SHP77 (cell line): ENCODE data around the gene ANAPC5.
"Not testable (repeated sequence)": the region's sequence is repeated elsewhere in the genome, so short reads cannot be mapped to it uniquely, and the experiment has no call there.

ENCODE experiments used
- DNase-seq, 2 experiments: peaks; one replicate each; lab custom pipeline; 2025; lab: John Stamatoyannopoulos, UW

The ANAPC5 gene

GRCh38 chr12:121307397-121307796, 44.8 kb downstream of the ANAPC5 start:
- not testable (repeated sequence) for DNase-seq

GRCh38 chr12:121304306-121304705, 47.9 kb downstream of the ANAPC5 start:
- no peak for DNase-seq

- DNase-seq, result no peak
Measured at GRCh38 chr12:121301876-121302275, 50.3 kb downstream of the ANAPC5 start.

- peak in 1 of 2 experiments; percentile 39 for DNase-seq
Measured at GRCh38 chr12:121300083-121300819, 52.0 kb downstream of the ANAPC5 start.

- DNase-seq, result peak in 1 of 2 experiments; percentile 19
Measured at GRCh38 chr12:121299662-121300061, 52.5 kb downstream of the ANAPC5 start.

GRCh38 chr12:121298411-121298810, 53.8 kb downstream of the ANAPC5 start:
- DNase-seq, result not testable (repeated sequence)

- peak; percentile 36 to 42 for DNase-seq
Measured at GRCh38 chr12:121297435-121297991, 54.7 kb downstream of the ANAPC5 start.

GRCh38 chr12:121296618-121297434, 55.4 kb downstream of the ANAPC5 start, which contains the start of gene CAMKK2:
Gene CAMKK2, minus strand, starts transcription at chr12:121296709. Its CDS starts 22,183 bp downstream, at chr12:121274526.
- peak; percentile 82 to 84 for DNase-seq

- no peak for DNase-seq
Measured at GRCh38 chr12:121295746-121296617, 56.2 kb downstream of the ANAPC5 start.

GRCh38 chr12:121295116-121295745, 57.0 kb downstream of the ANAPC5 start:
- DNase-seq, result peak in 1 of 2 experiments; percentile 19

GRCh38 chr12:121294151-121294889, 57.9 kb downstream of the ANAPC5 start:
- DNase-seq, result no peak

GRCh38 chr12:121293603-121294002, 58.6 kb downstream of the ANAPC5 start:
- DNase-seq, result no peak

GRCh38 chr12:121290410-121290809, 61.8 kb downstream of the ANAPC5 start:
- no peak for DNase-seq

- no peak for DNase-seq
Measured at GRCh38 chr12:121289962-121290361, 62.2 kb downstream of the ANAPC5 start.

- DNase-seq, result no peak
Measured at GRCh38 chr12:121288986-121289385, 63.2 kb downstream of the ANAPC5 start.

GRCh38 chr12:121288158-121288845, 63.9 kb downstream of the ANAPC5 start:
- no peak for DNase-seq

- DNase-seq, result no peak
Measured at GRCh38 chr12:121287267-121287954, 64.8 kb downstream of the ANAPC5 start.

GRCh38 chr12:121285856-121286255, 66.4 kb downstream of the ANAPC5 start:
- DNase-seq, result no peak
